Stimulated activated CD8-positive, alpha-beta memory T cell treated with anti-CD3 and anti-CD28 coated beads, Interleukin-4, amount 100 ng/mL, for 4 hours (primary cell): ENCODE data around the gene CCT8L2.
A peak's percentile ranks its signal among the peaks of the same experiment; 100 is the strongest.
"Not testable (repeated sequence)": the region's sequence is repeated elsewhere in the genome, so short reads cannot be mapped to it uniquely, and the experiment has no call there.

Source experiments
- DNase-seq, 2 donors: peaks; one replicate each; pipeline ENCODE4 v3.0.0-alpha.2; 2020; ENCODE audit warnings: low read depth in 2 of 2, low spot score in 1 of 2

Gene CCT8L2, protein sequence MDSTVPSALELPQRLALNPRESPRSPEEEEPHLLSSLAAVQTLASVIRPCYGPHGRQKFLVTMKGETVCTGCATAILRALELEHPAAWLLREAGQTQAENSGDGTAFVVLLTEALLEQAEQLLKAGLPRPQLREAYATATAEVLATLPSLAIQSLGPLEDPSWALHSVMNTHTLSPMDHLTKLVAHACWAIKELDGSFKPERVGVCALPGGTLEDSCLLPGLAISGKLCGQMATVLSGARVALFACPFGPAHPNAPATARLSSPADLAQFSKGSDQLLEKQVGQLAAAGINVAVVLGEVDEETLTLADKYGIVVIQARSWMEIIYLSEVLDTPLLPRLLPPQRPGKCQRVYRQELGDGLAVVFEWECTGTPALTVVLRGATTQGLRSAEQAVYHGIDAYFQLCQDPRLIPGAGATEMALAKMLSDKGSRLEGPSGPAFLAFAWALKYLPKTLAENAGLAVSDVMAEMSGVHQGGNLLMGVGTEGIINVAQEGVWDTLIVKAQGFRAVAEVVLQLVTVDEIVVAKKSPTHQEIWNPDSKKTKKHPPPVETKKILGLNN

GRCh38 chr22:16592710-16593109, at the start of gene CCT8L2:
TSS of gene CCT8L2 (minus strand) at chr22:16592810. CDS start at chr22:16592550, 260 bp downstream.
- DNase-seq = not testable (repeated sequence)

DNA sequence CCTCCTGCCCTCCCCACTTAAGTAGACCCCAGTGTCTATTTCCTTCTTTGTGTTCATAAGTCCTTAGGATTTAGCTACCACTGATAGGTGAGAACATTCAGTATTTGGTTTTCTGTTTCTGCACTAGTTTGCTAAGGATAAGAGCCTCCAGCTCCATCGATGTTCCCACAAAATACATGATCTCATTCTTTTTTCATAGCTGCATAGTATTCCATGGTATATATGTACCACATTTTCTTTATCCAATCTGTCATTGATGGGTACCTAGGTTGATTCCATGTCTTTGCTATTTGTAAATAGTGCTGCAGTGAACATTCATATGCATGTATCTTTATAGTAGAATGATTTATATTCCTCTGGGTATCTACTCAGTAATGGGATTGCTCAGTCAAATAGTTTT, 42.8 kb upstream of the CCT8L2 start:
- DNase-seq = not testable (repeated sequence)

DNA sequence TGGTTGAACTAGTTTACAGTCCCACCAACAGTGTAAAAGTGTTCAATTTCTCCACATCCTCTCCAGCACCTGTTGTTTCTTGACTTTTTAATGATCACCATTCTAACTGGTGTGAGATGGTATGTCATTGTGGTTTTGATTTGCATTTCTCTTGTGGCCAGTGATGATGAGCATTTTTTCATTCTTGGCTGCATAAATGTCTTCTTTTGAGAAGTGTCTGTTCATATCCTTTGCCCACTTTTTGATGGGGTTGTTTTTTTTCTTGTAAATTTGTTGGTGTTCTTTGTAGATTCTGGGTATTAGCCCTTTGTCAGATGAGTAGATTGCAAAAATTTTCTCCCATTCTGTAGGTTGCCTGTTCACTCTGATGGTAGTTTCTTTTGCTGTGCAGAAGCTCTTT, 41.5 kb upstream of the CCT8L2 start:
- DNase-seq = not testable (repeated sequence)

GRCh38 chr22:16628476-16628875, 35.9 kb upstream of the CCT8L2 start:
- DNase-seq = not testable (repeated sequence)

DNA sequence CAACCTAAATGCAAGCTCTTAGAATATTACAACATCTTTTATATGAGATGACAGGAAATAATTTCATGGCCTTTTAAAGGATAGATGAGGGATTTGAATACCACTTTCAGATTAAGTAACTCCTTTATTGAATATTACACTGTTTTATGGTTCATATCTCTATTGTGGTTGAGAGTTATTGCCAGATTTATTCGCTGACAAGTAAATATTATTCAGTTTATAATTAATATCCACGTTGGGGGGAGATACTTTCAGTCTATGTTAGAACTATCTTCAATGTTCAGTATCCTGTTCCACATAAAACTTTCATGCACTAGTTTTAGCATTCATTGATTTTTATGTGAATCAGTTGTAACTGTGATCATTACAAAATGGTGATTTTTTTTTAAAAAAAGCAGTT, 32.4 kb upstream of the CCT8L2 start:
- not testable (repeated sequence) for DNase-seq

DNA sequence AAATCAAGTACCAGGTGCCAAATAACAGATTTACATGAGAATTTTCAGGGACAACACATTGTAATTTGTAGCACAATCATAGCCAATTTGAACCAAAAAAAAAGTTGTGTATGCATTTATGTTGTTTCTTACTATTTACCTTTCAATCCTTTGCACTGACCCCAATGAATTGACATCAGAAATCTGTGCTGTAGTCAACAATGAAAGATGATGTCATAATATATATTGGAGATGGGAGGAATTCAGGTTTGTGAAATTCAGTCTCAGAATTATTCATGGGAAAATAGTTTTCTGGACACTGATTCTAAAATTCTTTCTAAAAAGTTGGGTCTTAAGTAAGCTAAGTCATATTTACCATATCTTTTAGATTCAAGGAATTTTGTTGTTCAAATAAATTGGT, 31.0 kb upstream of the CCT8L2 start:
- not testable (repeated sequence) for DNase-seq

DNA sequence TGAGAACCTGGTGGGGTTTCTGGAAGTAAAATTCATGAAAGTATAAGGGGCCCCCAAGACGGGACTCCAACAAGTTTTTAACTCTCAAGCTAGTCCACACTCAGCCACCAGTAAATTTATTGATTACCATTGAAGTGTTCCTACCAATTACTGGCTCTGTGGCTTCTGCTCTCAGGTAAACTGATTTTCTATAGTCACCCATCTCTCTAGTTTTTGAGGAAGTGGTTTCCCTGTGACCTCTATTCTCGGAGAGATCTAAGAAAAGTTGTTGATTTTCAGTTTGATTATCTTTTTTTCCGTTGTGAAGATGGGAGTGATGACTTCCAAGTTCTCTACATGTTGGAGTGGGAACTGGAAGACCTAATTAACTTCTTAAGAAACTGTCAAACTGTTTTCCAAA, 24.9 kb upstream of the CCT8L2 start:
- not testable (repeated sequence) for DNase-seq

DNA sequence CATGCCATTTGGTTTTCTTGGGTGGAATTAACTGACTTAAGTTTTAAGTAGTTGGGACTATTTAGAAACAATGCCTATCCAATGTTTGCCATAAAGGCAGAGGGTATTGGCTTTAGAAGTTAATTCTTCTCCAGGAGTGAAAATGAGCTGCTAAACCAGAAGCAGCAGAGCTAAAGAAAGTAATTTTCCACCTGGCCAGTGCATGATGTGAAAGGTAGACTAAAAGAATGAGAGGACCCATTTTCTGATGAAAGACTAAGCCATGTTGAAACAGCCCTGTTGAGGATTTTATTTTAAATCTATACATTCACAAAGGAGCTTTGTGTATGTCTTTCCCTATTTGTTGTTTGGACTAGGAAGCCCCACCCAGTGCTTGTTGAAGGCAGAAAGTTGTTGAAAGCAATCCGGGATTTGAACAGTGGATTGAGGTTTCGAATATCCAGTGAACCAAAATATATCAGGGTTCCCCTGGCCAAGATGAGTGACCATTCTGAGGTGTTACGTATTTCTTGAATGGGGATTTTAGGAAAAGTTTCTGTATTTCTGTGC, 23.9 kb upstream of the CCT8L2 start:
- DNase-seq = not testable (repeated sequence)

GRCh38 chr22:16615606-16616245, 23.1 kb upstream of the CCT8L2 start:
- not testable (repeated sequence) for DNase-seq

GRCh38 chr22:16609548-16610261, 17.1 kb upstream of the CCT8L2 start:
- DNase-seq = no peak

DNA sequence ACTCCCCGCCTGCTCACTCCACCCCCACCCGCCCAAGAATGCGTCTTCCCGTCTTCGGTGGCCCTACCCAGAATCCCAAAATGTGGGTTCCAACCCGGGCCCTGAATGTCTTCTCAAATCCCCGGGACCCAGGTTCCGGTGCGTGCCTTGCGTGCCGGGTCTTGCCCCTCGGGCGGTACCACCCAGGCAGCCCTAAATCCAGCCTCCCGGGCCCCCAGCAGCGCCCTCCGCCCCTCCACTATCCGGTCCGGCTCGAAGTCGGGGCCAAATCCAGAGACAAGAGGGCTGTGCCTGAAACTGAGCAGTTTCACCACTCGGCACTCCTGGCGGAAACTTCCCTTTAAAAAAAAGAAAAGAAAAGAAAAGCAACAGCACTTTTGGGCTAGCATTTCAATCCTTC, 16.3 kb upstream of the CCT8L2 start:
- DNase-seq = no peak

- not testable (repeated sequence) for DNase-seq
Observed at GRCh38 chr22:16604257-16604998, 11.8 kb upstream of the CCT8L2 start.

- not testable (repeated sequence) for DNase-seq
Observed at GRCh38 chr22:16603770-16604242, 11.2 kb upstream of the CCT8L2 start.

GRCh38 chr22:16603448-16603768, 10.8 kb upstream of the CCT8L2 start:
- no peak for DNase-seq

- DNase-seq = peak in 1 of 2 donors; percentile 24
Observed at GRCh38 chr22:16602728-16603447, 10.3 kb upstream of the CCT8L2 start.

DNA sequence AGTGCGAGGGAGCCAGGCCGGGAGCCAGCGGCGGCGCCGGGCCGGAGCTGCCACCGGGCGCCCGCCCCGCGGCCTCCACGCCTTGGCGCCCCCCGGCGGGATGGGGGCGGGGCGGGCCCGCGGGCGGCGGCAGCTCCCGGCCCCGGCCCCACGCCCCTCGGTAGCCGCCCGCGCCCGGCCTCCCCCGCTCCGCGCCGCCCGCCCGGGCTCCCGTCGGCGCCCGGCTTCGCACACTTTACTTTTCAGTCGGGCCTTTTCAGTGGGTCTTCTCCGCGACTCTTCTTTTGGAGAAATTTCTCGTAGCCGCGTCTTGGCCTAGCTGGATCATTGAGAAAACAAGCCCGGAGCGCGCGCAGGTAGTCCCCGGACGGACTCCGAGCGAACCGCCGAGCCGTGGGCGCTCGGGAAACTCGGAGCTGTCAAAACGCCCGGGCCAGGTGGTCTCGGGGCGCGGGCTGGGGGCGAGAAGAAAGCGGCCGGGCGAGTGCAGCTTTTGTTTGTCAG, 9.7 kb upstream of the CCT8L2 start:
- DNase-seq = not testable (repeated sequence)

DNA sequence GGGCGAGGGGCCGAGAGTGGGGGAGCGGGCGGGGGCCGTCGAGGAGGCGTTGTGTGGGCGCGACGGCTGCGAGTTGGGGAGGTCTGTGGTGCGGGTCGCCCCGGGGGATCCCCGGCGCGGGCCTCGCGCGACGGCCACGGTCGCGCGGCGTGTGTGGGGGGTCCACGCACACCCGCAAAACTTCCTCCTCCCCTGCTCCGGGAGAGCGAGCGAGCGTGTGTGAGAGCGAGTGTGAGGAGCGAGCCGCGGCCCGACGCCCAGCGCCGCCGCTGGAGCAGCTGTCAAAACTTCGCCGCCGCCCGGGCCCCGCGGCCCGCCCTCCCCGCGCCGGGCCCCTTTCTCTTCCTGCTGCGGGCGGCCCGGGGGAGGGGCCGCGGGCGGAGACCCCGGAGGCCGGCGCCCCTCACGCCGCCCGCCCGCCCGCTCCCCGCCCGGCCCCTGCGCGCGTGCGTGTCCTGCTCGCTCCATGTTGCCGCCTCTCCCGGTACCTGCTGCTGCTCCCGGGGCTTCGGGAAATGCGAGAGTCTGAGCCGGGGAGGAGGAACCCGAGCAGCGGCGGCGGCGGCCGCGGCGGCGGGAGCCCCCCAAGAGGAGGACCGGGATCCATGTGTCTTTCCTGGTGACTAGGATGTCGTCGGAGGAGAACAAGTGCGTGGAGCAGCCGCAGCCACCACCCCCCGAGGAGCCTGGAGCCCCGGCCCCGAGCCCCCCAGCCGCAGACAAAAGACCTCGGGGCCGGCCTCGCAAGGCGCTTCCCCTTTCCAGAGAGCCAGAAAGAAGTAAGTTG, 9.0 kb upstream of the CCT8L2 start:
- DNase-seq = no peak

GRCh38 chr22:16600644-16601436, 8.2 kb upstream of the CCT8L2 start:
- peak in 1 of 2 donors; percentile 62 for DNase-seq
